Mammary epithelial cell (primary cell): ENCODE measurements around the gene FAM149A.

ENCODE experiments used
- CTCF ChIP-seq, 2 donors: IDR thresholded peaks in 1 of 2; conservative IDR thresholded peaks in 1 of 2; 2 replicates each; pipeline ENCODE4 v1.5.1; 2011 to 2012; ENCODE audit warnings: inconsistent platforms in 2 of 2, low read length in 2 of 2, mild to moderate bottlenecking in 2 of 2, control low read depth in 1 of 2, low read depth in 1 of 2; ENCODE audit not compliant: insufficient read depth in 1 of 2; ENCODE audit errors: extremely low read depth in 1 of 2
- EZH2 ChIP-seq: IDR thresholded peaks from 2 replicates; pipeline ENCODE4 v1.6.1; 2012; ENCODE audit warnings: low read length, inconsistent platforms, borderline replicate concordance

GRCh38 chr4:186108391-186108790, 3.9 kb downstream of the FAM149A start:
- TF ChIP-seq CTCF (conservative IDR thresholded peaks at IDR 0.05 in 1 of 2, IDR thresholded peaks at IDR 0.05 in 1 of 2; ENCODE audit: extremely low read depth in 1 of 2, insufficient read depth in 1 of 2, low read depth in 1 of 2, low read length in 2 of 2) (no peak), EZH2 (no peak)
